ENCODE results near the gene DMPK. TPM values are rescaled to one million over a fixed set of nuclear protein-coding genes. Genes with fewer than 3 reads are reported as not detected.
"Not testable (repeated sequence)": the region's sequence is repeated elsewhere in the genome, so short reads cannot be mapped to it uniquely, and the experiment has no call there.

The DMPK gene
- total RNA-seq, 2 donors from 2014 or later = 212 to 227 TPM

DNA sequence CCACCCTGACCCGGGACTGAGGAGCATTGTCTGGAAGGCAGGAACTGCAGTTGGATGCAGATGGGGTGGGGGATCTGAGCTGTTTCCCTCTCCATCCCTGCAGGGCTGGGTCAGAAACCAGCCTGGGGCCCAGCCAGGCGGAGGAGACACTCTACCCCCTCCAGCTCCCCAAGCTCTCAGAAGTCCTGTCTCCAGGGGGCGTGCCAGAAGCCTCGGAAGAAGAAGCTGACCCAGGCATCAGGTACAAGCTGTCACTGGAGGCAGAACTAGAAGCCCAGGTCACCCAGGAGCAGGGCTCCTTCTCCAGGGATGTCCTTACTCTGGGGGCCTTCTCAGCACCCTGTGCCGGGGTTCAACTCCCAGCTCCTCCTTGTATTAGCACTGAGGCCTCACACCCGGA, 28.7 kb downstream of the DMPK start:
- no peaks in the 10 kb centered on the region for H3K9me3 ChIP-seq
- TF ChIP-seq, protein P1, sequence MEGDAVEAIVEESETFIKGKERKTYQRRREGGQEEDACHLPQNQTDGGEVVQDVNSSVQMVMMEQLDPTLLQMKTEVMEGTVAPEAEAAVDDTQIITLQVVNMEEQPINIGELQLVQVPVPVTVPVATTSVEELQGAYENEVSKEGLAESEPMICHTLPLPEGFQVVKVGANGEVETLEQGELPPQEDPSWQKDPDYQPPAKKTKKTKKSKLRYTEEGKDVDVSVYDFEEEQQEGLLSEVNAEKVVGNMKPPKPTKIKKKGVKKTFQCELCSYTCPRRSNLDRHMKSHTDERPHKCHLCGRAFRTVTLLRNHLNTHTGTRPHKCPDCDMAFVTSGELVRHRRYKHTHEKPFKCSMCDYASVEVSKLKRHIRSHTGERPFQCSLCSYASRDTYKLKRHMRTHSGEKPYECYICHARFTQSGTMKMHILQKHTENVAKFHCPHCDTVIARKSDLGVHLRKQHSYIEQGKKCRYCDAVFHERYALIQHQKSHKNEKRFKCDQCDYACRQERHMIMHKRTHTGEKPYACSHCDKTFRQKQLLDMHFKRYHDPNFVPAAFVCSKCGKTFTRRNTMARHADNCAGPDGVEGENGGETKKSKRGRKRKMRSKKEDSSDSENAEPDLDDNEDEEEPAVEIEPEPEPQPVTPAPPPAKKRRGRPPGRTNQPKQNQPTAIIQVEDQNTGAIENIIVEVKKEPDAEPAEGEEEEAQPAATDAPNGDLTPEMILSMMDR (IDR thresholded peaks at IDR 0.05) = no peak
- H3K4me1 ChIP-seq (ENCODE audit: control insufficient read depth in 1 of 2, low read depth in 2 of 2) = no peaks in the 10 kb centered on the region
- H3K27me3 ChIP-seq (replicated peaks; ENCODE audit: insufficient read depth) = no peaks in the 10 kb centered on the region
- no peak for DNase-seq (ENCODE audit: low spot score)
- H3K27ac ChIP-seq = no peak overlapping the region
- no peak overlapping the region for H3K4me3 ChIP-seq
- no peak for ATAC-seq (ENCODE audit: insufficient number of reproducible peaks, low FRiP score, low read depth)
- H3K36me3 ChIP-seq = no peaks in the 10 kb centered on the region

DNA sequence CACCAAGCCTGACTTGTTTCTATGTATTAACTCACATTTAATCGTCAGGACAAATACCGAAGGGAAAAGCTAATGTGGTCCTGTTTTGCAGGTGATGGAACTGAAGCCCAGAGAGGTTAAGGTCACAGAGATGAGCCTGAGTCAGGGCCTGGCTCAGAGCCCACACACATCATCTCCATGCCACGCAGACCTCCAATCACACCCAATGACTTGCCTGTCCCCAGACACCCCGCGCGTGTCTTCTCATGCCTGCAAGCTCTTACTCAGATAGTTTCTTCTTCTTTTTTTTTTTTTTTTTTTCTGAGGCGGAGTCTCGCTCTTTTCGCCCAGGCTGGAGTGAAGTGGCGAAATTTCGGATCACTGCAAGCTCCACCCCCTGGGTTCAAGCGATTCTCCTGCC, 29.7 kb downstream of the DMPK start:
- H3K4me1 ChIP-seq (ENCODE audit: control insufficient read depth in 1 of 2, low read depth in 2 of 2) = no peaks in the 10 kb centered on the region
- no peak for DNase-seq (ENCODE audit: low spot score)
- H3K4me3 ChIP-seq = no peak overlapping the region
- no peak overlapping the region for H3K27ac ChIP-seq
- ATAC-seq (ENCODE audit: insufficient number of reproducible peaks, low FRiP score, low read depth) = no peak
- no peaks in the 10 kb centered on the region for H3K27me3 ChIP-seq (replicated peaks; ENCODE audit: insufficient read depth)
- H3K36me3 ChIP-seq = no peaks in the 10 kb centered on the region
- TF ChIP-seq, protein P1 (IDR thresholded peaks at IDR 0.05) = no peak
- no peaks in the 10 kb centered on the region for H3K9me3 ChIP-seq

DNA sequence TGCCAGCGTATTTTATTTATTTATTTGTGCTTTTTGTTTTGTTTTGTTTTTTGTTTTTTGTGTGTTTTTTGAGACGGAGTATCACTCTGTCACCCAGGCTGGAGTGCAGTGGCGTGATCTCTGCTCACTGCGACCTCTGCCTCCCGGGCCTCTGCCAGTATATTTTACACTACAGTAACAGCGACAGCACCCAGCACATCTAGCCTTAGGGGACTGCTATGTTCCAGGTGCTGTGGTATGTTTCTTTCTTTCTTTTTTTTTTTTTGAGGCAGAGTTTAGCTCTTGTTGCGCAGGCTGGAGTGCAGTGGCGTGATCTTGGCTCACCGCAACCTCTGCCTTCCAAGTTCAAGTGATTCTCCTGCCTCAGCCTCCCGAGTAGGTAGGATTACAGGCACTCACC, 30.8 kb downstream of the DMPK start:
- not testable (repeated sequence) for ATAC-seq (ENCODE audit: insufficient number of reproducible peaks, low FRiP score, low read depth); H3K4me3 ChIP-seq; H3K36me3 ChIP-seq; H3K9me3 ChIP-seq; H3K27me3 ChIP-seq (replicated peaks; ENCODE audit: insufficient read depth); DNase-seq (ENCODE audit: low spot score); H3K27ac ChIP-seq; H3K4me1 ChIP-seq (ENCODE audit: control insufficient read depth in 1 of 2, low read depth in 2 of 2)

DNA sequence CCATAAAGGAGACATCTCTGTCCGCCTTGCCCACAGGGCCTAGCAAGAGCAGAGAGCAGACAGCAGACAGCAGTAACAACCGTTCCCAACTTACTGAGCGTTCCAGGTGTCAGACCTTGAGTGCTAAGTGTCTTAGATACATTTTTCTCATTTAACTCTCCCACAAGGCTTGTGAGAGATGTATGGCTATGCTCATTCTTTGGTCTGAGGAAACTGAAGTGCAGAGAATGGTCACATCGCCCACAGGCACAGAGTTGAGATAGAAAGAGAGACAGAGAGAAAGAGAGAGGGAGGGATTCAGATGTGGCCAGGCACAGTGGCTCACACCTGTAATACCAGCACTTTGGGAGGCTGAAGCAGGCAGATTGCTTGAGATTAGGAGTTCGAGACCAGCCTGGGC, 34.8 kb downstream of the DMPK start:
- TF ChIP-seq, protein P1 (IDR thresholded peaks at IDR 0.05) = no peak
- Histone ChIP-seq H3K9me3 (no peaks in the 10 kb centered on the region), H3K4me3 (no peak overlapping the region), H3K36me3 (no peaks in the 10 kb centered on the region), H3K4me1 (ENCODE audit: control insufficient read depth in 1 of 2, low read depth in 2 of 2) (no peaks in the 10 kb centered on the region), H3K27ac (no peak overlapping the region), H3K27me3 (replicated peaks; ENCODE audit: insufficient read depth) (no peaks in the 10 kb centered on the region)
- ATAC-seq (ENCODE audit: insufficient number of reproducible peaks, low FRiP score, low read depth) (no peak), DNase-seq (ENCODE audit: low spot score) (no peak)

DNA sequence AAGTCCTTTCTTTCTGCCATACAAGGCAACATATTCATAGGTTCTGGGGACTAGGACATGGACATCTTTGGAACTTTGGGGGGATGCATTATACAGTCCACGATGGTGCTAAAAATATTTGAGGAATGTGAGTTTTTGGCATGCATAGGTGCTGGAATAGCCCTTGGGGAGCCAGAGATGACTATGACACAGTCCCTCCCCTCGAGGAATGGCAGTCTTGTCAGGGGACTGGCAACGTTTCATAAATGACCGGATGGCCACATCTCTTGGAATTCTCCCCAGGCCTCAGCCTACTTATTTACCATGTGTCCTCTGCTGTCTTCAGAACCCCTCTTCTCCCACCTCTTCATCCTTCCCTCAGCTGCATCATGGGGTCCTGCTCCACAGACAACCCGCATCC, 35.4 kb downstream of the DMPK start:
- Histone ChIP-seq H3K9me3 (no peaks in the 10 kb centered on the region), H3K36me3 (no peaks in the 10 kb centered on the region), H3K4me1 (ENCODE audit: control insufficient read depth in 1 of 2, low read depth in 2 of 2) (no peaks in the 10 kb centered on the region), H3K27me3 (replicated peaks; ENCODE audit: insufficient read depth) (no peaks in the 10 kb centered on the region), H3K4me3 (no peak overlapping the region), H3K27ac (no peak overlapping the region)
- ATAC-seq (ENCODE audit: insufficient number of reproducible peaks, low FRiP score, low read depth) = no peak
- TF ChIP-seq, protein P1 (IDR thresholded peaks at IDR 0.05) = no peak
- no peak for DNase-seq (ENCODE audit: low spot score)

DNA sequence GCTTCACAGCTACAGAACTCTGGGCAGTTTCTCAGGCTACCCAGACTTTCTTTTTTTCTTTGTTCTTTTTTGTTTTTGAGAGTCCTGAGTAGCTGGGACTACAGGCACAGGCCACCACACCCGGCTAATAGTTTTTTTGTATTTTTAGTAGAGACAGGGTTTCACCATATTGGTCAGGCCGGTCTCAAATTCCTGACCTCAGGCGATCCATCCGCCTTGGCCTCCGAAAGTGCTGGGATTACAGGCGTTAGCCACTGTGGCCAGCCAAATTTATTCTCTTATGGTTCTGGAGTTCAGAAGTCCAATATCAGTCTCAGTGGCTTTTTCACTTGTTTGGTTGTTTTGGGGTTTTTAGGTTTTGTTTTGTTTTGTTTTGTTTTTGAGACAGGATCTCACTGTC, 36.7 kb downstream of the DMPK start:
- Histone ChIP-seq H3K36me3 (no peaks in the 10 kb centered on the region), H3K4me3 (no peak overlapping the region), H3K4me1 (ENCODE audit: control insufficient read depth in 1 of 2, low read depth in 2 of 2) (no peaks in the 10 kb centered on the region), H3K27ac (no peak overlapping the region), H3K9me3 (no peaks in the 10 kb centered on the region), H3K27me3 (replicated peaks; ENCODE audit: insufficient read depth) (no peaks in the 10 kb centered on the region)
- DNase-seq (ENCODE audit: low spot score) (no peak), ATAC-seq (ENCODE audit: insufficient number of reproducible peaks, low FRiP score, low read depth) (no peak)
- TF ChIP-seq, protein P1 (IDR thresholded peaks at IDR 0.05) = no peak
